H1 (cell line): ENCODE results near the gene UFD1. TPM values are rescaled to one million over a fixed set of nuclear protein-coding genes. Genes with fewer than 3 reads are reported as not detected.

ENCODE experiments used
- CTCF ChIA-PET: fragments of 300-600 bp; sonication (Branson Sonifier 250); formaldehyde crosslinking; loops from one replicate; lab custom pipeline; 2021; ENCODE audit not compliant: partially characterized antibody; lab: Charles Lee
- POLR2A ChIA-PET: fragments of 300-600 bp; sonication (Branson Sonifier 250); formaldehyde crosslinking; loops from one replicate; lab custom pipeline; 2021; ENCODE audit warnings: inconsistent platforms; ENCODE audit not compliant: partially characterized antibody; lab: Charles Lee
- DNase-seq, 2 experiments: peaks; one replicate each; pipeline versions ENCODE4 v3.0.0 to v3.0.0-alpha.2; 2010 to 2022; ENCODE audit warnings: low spot score in 2 of 2, low read depth in 1 of 2, mixed read lengths in 1 of 2
- FAIRE-seq: peaks from 2 replicates; lab custom pipeline; 2011; peaks lifted over from hg19 to GRCh38; lab: Jason Lieb, UNC
- H2AFZ ChIP-seq: 2 replicates; pipeline ENCODE4 v1.8.1; 2012; ENCODE audit warnings: low read length, inconsistent platforms
- H2AK5ac ChIP-seq: 2 replicates; pipeline ENCODE4 v1.6.1; 2013; ENCODE audit warnings: low read depth, low read length
- H2BK120ac ChIP-seq: replicated peaks from 2 replicates; pipeline ENCODE3; 2013; ENCODE audit warnings: low read depth, low read length, inconsistent platforms
- H2BK12ac ChIP-seq: 2 replicates; pipeline ENCODE4 v1.6.1; 2013; ENCODE audit warnings: low read depth, low read length
- H2BK15ac ChIP-seq: 2 replicates; pipeline ENCODE4 v1.6.1; 2013; ENCODE audit warnings: low read length
- H2BK20ac ChIP-seq: 2 replicates; pipeline ENCODE4 v1.6.1; 2013; ENCODE audit warnings: low read length
- H2BK5ac ChIP-seq: 2 replicates; pipeline ENCODE4 v1.6.1; 2013; ENCODE audit warnings: low read depth, low read length
- H3K14ac ChIP-seq: 2 replicates; pipeline ENCODE4 v1.6.1; 2013; ENCODE audit warnings: inconsistent platforms; ENCODE audit not compliant: insufficient read length
- H3K18ac ChIP-seq: 2 replicates; pipeline ENCODE4 v1.6.1; 2013; ENCODE audit warnings: low read length; ENCODE audit errors: extremely low read depth
- H3K23ac ChIP-seq: 2 replicates; pipeline ENCODE4 v1.6.1; 2013; ENCODE audit warnings: inconsistent platforms; ENCODE audit not compliant: insufficient read length
- H3K23me2 ChIP-seq: 2 replicates; pipeline ENCODE4 v1.6.1; 2013; ENCODE audit warnings: low read depth, low read length
- H3K27ac ChIP-seq: 2 replicates; pipeline ENCODE4 v1.6.1; 2011; ENCODE audit warnings: low read depth, low read length, inconsistent platforms
- H3K27me3 ChIP-seq, 4 experiments: replicated peaks in 1 of 4; 1 replicate in 1 of 4; 2 replicates in 3 of 4; pipeline versions ENCODE4 v1.6.1 to v1.8.1; 2011 to 2013; ENCODE audit warnings: low read length in 3 of 4, mild to moderate bottlenecking in 3 of 4, inconsistent platforms in 2 of 4, mixed read lengths in 2 of 4, moderate library complexity in 1 of 4; ENCODE audit not compliant: control insufficient read depth in 3 of 4, insufficient read depth in 3 of 4; ENCODE audit errors: extremely low read depth in 1 of 4
- H3K36me3 ChIP-seq, 4 experiments: 2 replicates each; pipeline versions ENCODE4 v1.6.1 to v1.8.1; 2011 to 2013; ENCODE audit warnings: mild to moderate bottlenecking in 4 of 4, low read length in 3 of 4, moderate library complexity in 2 of 4, control low read depth in 1 of 4, inconsistent platforms in 1 of 4; ENCODE audit not compliant: insufficient read depth in 4 of 4, control insufficient read depth in 2 of 4
- H3K4ac ChIP-seq: replicated peaks from 2 replicates; pipeline ENCODE3; 2013; ENCODE audit warnings: low read length, low read depth, mixed read lengths, inconsistent platforms; ENCODE audit not compliant: insufficient read length
- H3K4me1 ChIP-seq, 4 experiments: replicated peaks in 1 of 4; 1 replicate in 1 of 4; 2 replicates in 3 of 4; pipeline versions ENCODE4 v1.6.1 to v1.8.1; 2011 to 2013; ENCODE audit warnings: low read length in 3 of 4, inconsistent platforms in 2 of 4, mixed read lengths in 1 of 4; ENCODE audit not compliant: insufficient read depth in 4 of 4, control insufficient read depth in 3 of 4
- H3K4me2 ChIP-seq, 2 experiments: 2 replicates each; pipeline versions ENCODE4 v1.6.1 to v1.8.1; 2011 to 2013; ENCODE audit warnings: low read depth in 2 of 2, low read length in 2 of 2, control low read depth in 1 of 2, inconsistent platforms in 1 of 2, mild to moderate bottlenecking in 1 of 2; ENCODE audit not compliant: insufficient read depth in 1 of 2
- H3K4me3 ChIP-seq, 4 experiments: fragments of 200-600, 300-600 bp in 1 of 4; sonication (generic), shearing (Covaris generic), sonication (Bioruptor Twin) in 1 of 4; 2 replicates each; pipeline versions ENCODE4 v1.5.1 to v1.8.1; 2011 to 2016; ENCODE audit warnings: low read length in 4 of 4, low read depth in 3 of 4, control low read depth in 2 of 4, inconsistent platforms in 2 of 4, mild to moderate bottlenecking in 2 of 4, mixed read lengths in 1 of 4, moderate library complexity in 1 of 4; ENCODE audit not compliant: insufficient read depth in 2 of 4; ENCODE audit errors: extremely low read depth in 1 of 4
- H3K56ac ChIP-seq: replicated peaks from 2 replicates; pipeline ENCODE3; 2013; ENCODE audit warnings: low read depth, mild to moderate bottlenecking, mixed read lengths, low read length, inconsistent platforms; ENCODE audit not compliant: insufficient read length
- H3K79me1 ChIP-seq: 2 replicates; pipeline ENCODE4 v1.6.1; 2013; ENCODE audit warnings: low read depth, low read length, control low read depth
- H3K79me2 ChIP-seq, 2 experiments: 2 replicates each; pipeline versions ENCODE4 v1.6.1 to v1.8.1; 2012 to 2013; ENCODE audit warnings: low read length in 2 of 2, mild to moderate bottlenecking in 2 of 2, inconsistent platforms in 1 of 2; ENCODE audit not compliant: insufficient read depth in 2 of 2, control insufficient read depth in 1 of 2
- H3K9ac ChIP-seq, 4 experiments: replicated peaks in 1 of 4; 1 replicate in 1 of 4; 2 replicates in 3 of 4; pipeline versions ENCODE4 v1.6.1 to v1.8.1; 2011 to 2013; ENCODE audit warnings: low read depth in 3 of 4, low read length in 3 of 4, control low read depth in 2 of 4, mild to moderate bottlenecking in 2 of 4, moderate library complexity in 2 of 4, inconsistent platforms in 1 of 4; ENCODE audit errors: extremely low read depth in 1 of 4
- H3K9me3 ChIP-seq, 2 experiments: 2 replicates each; pipeline versions ENCODE4 v1.6.1 to v1.8.1; 2012 to 2013; ENCODE audit warnings: mild to moderate bottlenecking in 2 of 2, moderate library complexity in 2 of 2, control low read depth in 1 of 2, inconsistent platforms in 1 of 2, low read depth in 1 of 2, low read length in 1 of 2, mixed read lengths in 1 of 2; ENCODE audit not compliant: insufficient read depth in 2 of 2
- H4K20me1 ChIP-seq, 2 experiments: replicated peaks in 1 of 2; 2 replicates each; pipeline versions ENCODE3 to v1.8.1; 2011 to 2013; ENCODE audit warnings: inconsistent platforms in 2 of 2, low read length in 2 of 2, mild to moderate bottlenecking in 1 of 2; ENCODE audit not compliant: insufficient read depth in 2 of 2, control insufficient read depth in 1 of 2
- H4K5ac ChIP-seq: 2 replicates; pipeline ENCODE4 v1.6.1; 2013; ENCODE audit warnings: low read length, low read depth, mixed read lengths, inconsistent platforms; ENCODE audit not compliant: insufficient read length
- H4K8ac ChIP-seq: 2 replicates; pipeline ENCODE4 v1.8.0; 2013; ENCODE audit warnings: mild to moderate bottlenecking, moderate library complexity, low read length, inconsistent platforms; ENCODE audit not compliant: insufficient read depth; ENCODE audit errors: extremely low read depth
- H4K91ac ChIP-seq: replicated peaks from 2 replicates; pipeline ENCODE3; 2013; ENCODE audit warnings: low read length, mixed read lengths, inconsistent platforms; ENCODE audit not compliant: insufficient read length
- JUN ChIP-seq: IDR thresholded peaks from 2 replicates; pipeline ENCODE4 v1.6.1; 2011; ENCODE audit warnings: low read depth, mild to moderate bottlenecking, improper control_type of control experiment, low read length
- WGBS, 2 experiments: shearing (Covaris generic) in 1 of 2; methylation state at CpG; one replicate each; pipeline versions ENCODE4 v1.1.6 to v1.1.7; 2013 to 2015; ENCODE audit warnings: low lambda C conversion rate in 2 of 2, mixed read lengths in 2 of 2, inconsistent platforms in 1 of 2, low coverage in 1 of 2, missing lambda C conversion rate in 1 of 2; ENCODE audit not compliant: insufficient replicate concordance in 2 of 2, insufficient coverage in 1 of 2, insufficient read length in 1 of 2; ENCODE audit errors: extremely low coverage in 1 of 2, missing lambda C conversion rate in 1 of 2; 5-methylcytosine and 5-hydroxymethylcytosine counted together
- polyA plus RNA-seq, 7 experiments: library from polyadenylated mRNA; depleted of rRNA in 3 of 7; stranded (reverse) in 5 of 7; unstranded in 2 of 7; fragments of >200 nt in 5 of 7; fragments of 200-250 nt in 2 of 7; gene quantifications; 1 replicate in 5 of 7; 2 replicates in 1 of 7; 4 replicates in 1 of 7; pipeline versions ENCODE4 v1.2.1 to v1.2.3, GENCODE V29; 2011 to 2013; ENCODE audit warnings: missing spikeins in 2 of 7, mixed read lengths in 2 of 7
- total RNA-seq: library from RNA; stranded (reverse); fragmentation: NEBNext Ultra II Directional; extraction: Animal tissue kit (Norgen Biotek cat#: 25700); gene quantifications from 2 replicates; pipeline ENCODE4 v1.2.1, GENCODE V29; 2021

The UFD1 gene
- total and polyA plus RNA-seq, 2 of the 8 experiments (the other 6 are each of a cell fraction or from before 2014, with no cell fraction given), result 74.6 to 116 TPM

DNA sequence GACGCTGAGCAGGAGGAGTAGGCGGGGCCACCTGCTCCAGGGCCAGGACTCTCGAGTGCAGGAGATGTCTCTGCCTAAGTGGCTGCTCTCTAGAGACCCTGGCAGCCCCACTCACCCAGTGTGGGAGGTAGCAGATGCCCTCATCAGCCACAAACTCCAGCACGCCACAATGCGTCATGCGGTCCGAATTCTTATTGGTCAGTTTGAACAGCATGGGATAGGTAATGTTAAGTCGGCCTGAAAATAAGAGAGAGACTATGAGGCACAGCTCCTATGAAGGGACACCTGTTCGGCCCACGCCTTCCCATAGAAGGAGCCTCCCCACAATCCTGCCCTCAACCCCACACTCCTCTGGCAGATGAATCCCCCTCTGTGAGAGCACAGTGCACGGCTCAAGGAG, 7.4 kb downstream of the UFD1 start:
- H3K14ac ChIP-seq, result no peak overlapping the region
- H2BK12ac ChIP-seq, result no peak overlapping the region
- H3K79me2 ChIP-seq, result peaks cover 0 to 18% of the 10 kb centered on the region in 2 experiments; a peak in 2 of 4 replicates
- peaks cover 7% of the 10 kb centered on the region for H3K79me1 ChIP-seq
- no peak overlapping the region for H2AFZ ChIP-seq
- H3K4me1 ChIP-seq, result no peaks in the 10 kb centered on the region
- H3K4me2 ChIP-seq, result no peak overlapping the region
- no peak overlapping the region for H2BK15ac ChIP-seq
- H3K27me3 ChIP-seq, result no peaks in the 10 kb centered on the region
- peaks cover 4 to 28% of the 10 kb centered on the region in 2 experiments for H4K20me1 ChIP-seq
- H3K4me3 ChIP-seq, result no peak overlapping the region
- no peak overlapping the region for H3K56ac ChIP-seq
- DNase-seq (no peak), FAIRE-seq (no peak)
- no peak overlapping the region for H3K23ac ChIP-seq
- H3K4ac ChIP-seq, result no peak overlapping the region
- H2BK20ac ChIP-seq, result no peak overlapping the region
- no peak overlapping the region for H3K27ac ChIP-seq
- no peak overlapping the region for H4K5ac ChIP-seq
- CTCF ChIA-PET, result interaction anchor here (2.2 to 3.4 kb wide), 2 partner anchors 7 to 158 kb away, joined by 14 to 34 read pairs; no protein-coding TSS in a partner anchor
- no peak overlapping the region for H3K18ac ChIP-seq
- H3K9ac ChIP-seq, result no peak overlapping the region
- H4K8ac ChIP-seq, result no peak overlapping the region
- no peaks in the 10 kb centered on the region for H3K9me3 ChIP-seq
- no peak overlapping the region for H2AK5ac ChIP-seq
- H4K91ac ChIP-seq, result no peak overlapping the region
- 88% methylated on average over 11 of the region's 11 CpGs; no CpG with 5 or more reads in 1 of the 2 experiments for WGBS, 2 experiments
- H2BK120ac ChIP-seq, result no peak overlapping the region
- no peak overlapping the region for H2BK5ac ChIP-seq
- POLR2A ChIA-PET, result interaction anchor here (1.1 kb wide), 1 partner anchor 26 kb away, joined by 3 read pairs; no protein-coding TSS in a partner anchor
- H3K23me2 ChIP-seq, result no peaks in the 10 kb centered on the region
- peaks cover 32 to 53% (median 42%) of the 10 kb centered on the region in 4 experiments; a peak in 7 of 8 replicates for H3K36me3 ChIP-seq
- TF ChIP-seq JUN, result no peak
